Activated T-cell treated with anti-CD3 and anti-CD28 coated beads, Interleukin-2, amount 50 U/mL, for 72 hours (primary cell): ENCODE data around the gene TFEB. TPM values are rescaled to one million over a fixed set of nuclear protein-coding genes. Genes with fewer than 3 reads are reported as not detected.

ENCODE experiments used
- ATAC-seq, 2 donors: fragments of 150-1000 bp; cut with Tn5 transposase; replicated peaks in 1 of 2; 2 replicates each; pipeline ENCODE4 v1.10.0; 2021; ENCODE audit warnings: moderate library complexity in 2 of 2, mild to moderate bottlenecking in 1 of 2
- DNase-seq, 2 donors: peaks; one replicate each; pipeline ENCODE4 v3.0.0; 2021 to 2022; ENCODE audit warnings: mixed read lengths in 1 of 2
- H3K27ac Mint-ChIP-seq: one replicate; pipeline ENCODE4 v1.8.0; 2022; ENCODE audit warnings: mild to moderate bottlenecking, moderate library complexity, mixed read lengths
- H3K27me3 Mint-ChIP-seq: one replicate; pipeline ENCODE4 v1.8.0; 2022; ENCODE audit warnings: low read depth, mixed read lengths
- H3K36me3 Mint-ChIP-seq, 2 donors: one replicate each; pipeline ENCODE4 v1.8.0; 2022; ENCODE audit warnings: mixed read lengths in 2 of 2, mild to moderate bottlenecking in 1 of 2; ENCODE audit not compliant: insufficient read depth in 2 of 2
- H3K4me1 Mint-ChIP-seq: one replicate; pipeline ENCODE4 v1.8.0; 2022; ENCODE audit warnings: low read depth, mixed read lengths
- H3K4me3 Mint-ChIP-seq, 2 donors: one replicate each; pipeline ENCODE4 v1.8.0; 2022; ENCODE audit warnings: mild to moderate bottlenecking in 2 of 2, mixed read lengths in 2 of 2, moderate library complexity in 2 of 2
- H3K9me3 Mint-ChIP-seq, 2 donors: one replicate each; pipeline ENCODE4 v1.8.0; 2022; ENCODE audit warnings: mixed read lengths in 2 of 2
- total RNA-seq, 2 donors: library from RNA; stranded (reverse); gene quantifications; one replicate each; pipeline ENCODE4 v1.2.3, GENCODE V29; 2022

TFEB gene
- total RNA-seq, 2 donors from 2014 or later, result 15.3 to 17.5 TPM

GRCh38 chr6:41659935-41660334, 75.5 kb downstream of the TFEB start:
- Mint-ChIP-seq H3K4me3 (no peak overlapping the region), H3K27me3 (peaks cover 47% of the 10 kb centered on the region), H3K9me3 (no peaks in the 10 kb centered on the region), H3K27ac (no peak overlapping the region), H3K36me3 (no peaks in the 10 kb centered on the region), H3K4me1 (no peaks in the 10 kb centered on the region)
- ATAC-seq (no peak), DNase-seq (no peak)

GRCh38 chr6:41658636-41659035, 76.8 kb downstream of the TFEB start:
- Mint-ChIP-seq H3K4me3 (no peak overlapping the region), H3K27ac (no peak overlapping the region), H3K27me3 (peaks cover 47% of the 10 kb centered on the region), H3K36me3 (no peaks in the 10 kb centered on the region), H3K4me1 (no peaks in the 10 kb centered on the region), H3K9me3 (no peaks in the 10 kb centered on the region)
- DNase-seq, result no peak
- no peak for ATAC-seq

GRCh38 chr6:41657131-41658094, 78.0 kb downstream of the TFEB start:
- Mint-ChIP-seq H3K36me3 (no peaks in the 10 kb centered on the region), H3K4me1 (no peaks in the 10 kb centered on the region), H3K9me3 (no peaks in the 10 kb centered on the region), H3K4me3 (no peak overlapping the region), H3K27ac (no peak overlapping the region), H3K27me3 (peaks cover 46% of the 10 kb centered on the region)
- ATAC-seq (no peak), DNase-seq (no peak)

GRCh38 chr6:41656002-41656691, 79.3 kb downstream of the TFEB start:
- Mint-ChIP-seq H3K27ac (no peak overlapping the region), H3K4me3 (no peak overlapping the region), H3K27me3 (peaks cover 34% of the 10 kb centered on the region), H3K4me1 (no peaks in the 10 kb centered on the region), H3K36me3 (no peaks in the 10 kb centered on the region), H3K9me3 (no peaks in the 10 kb centered on the region)
- no peak for ATAC-seq
- no peak for DNase-seq

GRCh38 chr6:41655646-41656001, 79.8 kb downstream of the TFEB start:
- H3K9me3 Mint-ChIP-seq, result no peaks in the 10 kb centered on the region
- ATAC-seq (no peak), DNase-seq (no peak)
- no peaks in the 10 kb centered on the region for H3K36me3 Mint-ChIP-seq
- no peak overlapping the region for H3K27ac Mint-ChIP-seq
- no peaks in the 10 kb centered on the region for H3K4me1 Mint-ChIP-seq
- H3K4me3 Mint-ChIP-seq, result no peak overlapping the region
- peaks cover 30% of the 10 kb centered on the region for H3K27me3 Mint-ChIP-seq

GRCh38 chr6:41655176-41655575, 80.2 kb downstream of the TFEB start:
- Mint-ChIP-seq H3K9me3 (no peaks in the 10 kb centered on the region), H3K27me3 (peaks cover 26% of the 10 kb centered on the region), H3K36me3 (no peaks in the 10 kb centered on the region), H3K4me1 (no peaks in the 10 kb centered on the region), H3K4me3 (no peak overlapping the region), H3K27ac (no peak overlapping the region)
- no peak for ATAC-seq
- no peak for DNase-seq

GRCh38 chr6:41654698-41655151, 80.7 kb downstream of the TFEB start:
- ATAC-seq, result no peak
- Mint-ChIP-seq H3K27ac (no peak overlapping the region), H3K27me3 (peaks cover 21% of the 10 kb centered on the region)

GRCh38 chr6:41654151-41654697, 81.2 kb downstream of the TFEB start:
- Mint-ChIP-seq H3K4me3 (no peak overlapping the region), H3K36me3 (no peaks in the 10 kb centered on the region), H3K27me3 (peaks cover 21% of the 10 kb centered on the region), H3K27ac (no peak overlapping the region), H3K4me1 (no peaks in the 10 kb centered on the region), H3K9me3 (no peaks in the 10 kb centered on the region)
- no peak for DNase-seq
- no peak for ATAC-seq

More at GRCh38 chr6:41654698-41655151, 80.7 kb downstream of the TFEB start:
- Mint-ChIP-seq H3K9me3 (no peaks in the 10 kb centered on the region), H3K4me1 (no peaks in the 10 kb centered on the region), H3K36me3 (no peaks in the 10 kb centered on the region), H3K4me3 (no peak overlapping the region)
- no peak for DNase-seq

- peaks cover 16% of the 10 kb centered on the region for H3K27me3 Mint-ChIP-seq
- DNase-seq, result no peak
- H3K4me1 Mint-ChIP-seq, result no peaks in the 10 kb centered on the region
- H3K36me3 Mint-ChIP-seq, result no peaks in the 10 kb centered on the region
- no peaks in the 10 kb centered on the region for H3K9me3 Mint-ChIP-seq
- H3K27ac Mint-ChIP-seq, result no peak overlapping the region
- no peak overlapping the region for H3K4me3 Mint-ChIP-seq
- ATAC-seq, result no peak
Measured at GRCh38 chr6:41653691-41654090, 81.7 kb downstream of the TFEB start.

GRCh38 chr6:41652866-41653652, 82.3 kb downstream of the TFEB start:
- no peaks in the 10 kb centered on the region for H3K4me1 Mint-ChIP-seq
- H3K27me3 Mint-ChIP-seq, result peaks cover 12% of the 10 kb centered on the region
- H3K36me3 Mint-ChIP-seq, result no peaks in the 10 kb centered on the region

GRCh38 chr6:41651962-41652657, 83.3 kb downstream of the TFEB start:
- Mint-ChIP-seq H3K9me3 (no peaks in the 10 kb centered on the region), H3K27me3 (peaks cover 7% of the 10 kb centered on the region), H3K27ac (no peak overlapping the region), H3K4me1 (no peaks in the 10 kb centered on the region), H3K4me3 (no peak overlapping the region), H3K36me3 (no peaks in the 10 kb centered on the region)
- DNase-seq (no peak), ATAC-seq (no peak)

More at GRCh38 chr6:41652866-41653652, 82.3 kb downstream of the TFEB start:
- no peak for DNase-seq
- Mint-ChIP-seq H3K4me3 (no peak overlapping the region), H3K27ac (no peak overlapping the region), H3K9me3 (no peaks in the 10 kb centered on the region)
- no peak for ATAC-seq

GRCh38 chr6:41651246-41651961, 84.0 kb downstream of the TFEB start:
- H3K27me3 Mint-ChIP-seq, result peaks cover 5% of the 10 kb centered on the region
- ATAC-seq, result no peak
- DNase-seq, result no peak
- no peaks in the 10 kb centered on the region for H3K4me1 Mint-ChIP-seq
- no peaks in the 10 kb centered on the region for H3K36me3 Mint-ChIP-seq
- no peak overlapping the region for H3K4me3 Mint-ChIP-seq
- H3K27ac Mint-ChIP-seq, result no peak overlapping the region
- H3K9me3 Mint-ChIP-seq, result no peaks in the 10 kb centered on the region
